ENCODE results near the gene IL21. TPM values are rescaled to one million over a fixed set of nuclear protein-coding genes. Genes with fewer than 3 reads are reported as not detected.

The IL21 gene
- total and polyA plus RNA-seq, 2 of the 13 experiments (the other 11 are each of a cell fraction or from before 2014, with no cell fraction given), result not detected

DNA sequence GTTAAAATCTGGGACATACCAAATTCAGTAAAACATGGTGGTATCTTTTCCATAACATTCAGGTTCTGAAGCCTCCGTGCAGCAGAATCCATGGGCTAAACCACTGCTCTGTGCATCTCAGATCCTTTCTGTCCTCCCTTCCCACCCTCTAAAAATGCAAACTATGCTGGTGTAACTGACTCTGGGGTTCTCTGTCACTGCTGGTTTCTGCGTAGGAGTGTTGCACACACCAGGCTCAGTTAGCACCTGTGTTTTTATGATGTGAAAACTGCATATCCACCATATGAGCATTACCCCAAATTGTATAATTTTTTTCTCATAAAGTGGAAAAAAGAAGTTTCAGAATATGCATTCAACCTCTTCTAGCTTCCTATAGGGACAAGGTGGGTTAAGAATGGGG is 22.4 kb upstream of the IL21 start:
- no peak for FAIRE-seq
- Histone ChIP-seq H3K79me2 (ENCODE audit: insufficient read depth, low read length) (no peaks in the 10 kb centered on the region), H3K9me3 (ENCODE audit: low read length) (no peaks in the 10 kb centered on the region), H2AFZ (ENCODE audit: low read length) (no peak overlapping the region), H3K9ac (ENCODE audit: insufficient read depth, low read depth, low read length) (no peak overlapping the region), H3K27me3 (ENCODE audit: control insufficient read depth in 1 of 2, insufficient read depth in 2 of 2, low read length in 2 of 2) (no peaks in the 10 kb centered on the region; a peak in 1 of 5 replicates), H4K20me1 (ENCODE audit: insufficient read depth, low read length) (no peaks in the 10 kb centered on the region), H3K4me1 (ENCODE audit: insufficient read depth, low read length) (no peaks in the 10 kb centered on the region), H3K4me3 (replicated peaks in 1 of 3; ENCODE audit: insufficient read depth in 1 of 3, low read depth in 2 of 3, low read length in 3 of 3) (no peak overlapping the region), H3K27ac (ENCODE audit: extremely low read length, insufficient read depth, low read length) (no peak overlapping the region), H3K36me3 (replicated peaks in 1 of 2; ENCODE audit: control insufficient read depth in 1 of 2, insufficient read depth in 2 of 2, low read length in 2 of 2) (no peaks in the 10 kb centered on the region), H3K4me2 (ENCODE audit: low read depth, low read length) (no peak overlapping the region)
- POLR2A ChIA-PET, result no interaction called here
- DNase-seq (ENCODE audit: low spot score), result no peak
- no peak for TF ChIP-seq RBFOX2 (IDR thresholded peaks at IDR 0.05; ENCODE audit: low read depth, low read length)
- no peak for TF ChIP-seq ZNF761 (CRISPR knock-in tag; conservative IDR thresholded peaks at IDR 0.05)
- TF ChIP-seq HNF4A (CRISPR knock-in tag; IDR thresholded peaks at IDR 0.05), result no peak
- TF ChIP-seq, protein P1, sequence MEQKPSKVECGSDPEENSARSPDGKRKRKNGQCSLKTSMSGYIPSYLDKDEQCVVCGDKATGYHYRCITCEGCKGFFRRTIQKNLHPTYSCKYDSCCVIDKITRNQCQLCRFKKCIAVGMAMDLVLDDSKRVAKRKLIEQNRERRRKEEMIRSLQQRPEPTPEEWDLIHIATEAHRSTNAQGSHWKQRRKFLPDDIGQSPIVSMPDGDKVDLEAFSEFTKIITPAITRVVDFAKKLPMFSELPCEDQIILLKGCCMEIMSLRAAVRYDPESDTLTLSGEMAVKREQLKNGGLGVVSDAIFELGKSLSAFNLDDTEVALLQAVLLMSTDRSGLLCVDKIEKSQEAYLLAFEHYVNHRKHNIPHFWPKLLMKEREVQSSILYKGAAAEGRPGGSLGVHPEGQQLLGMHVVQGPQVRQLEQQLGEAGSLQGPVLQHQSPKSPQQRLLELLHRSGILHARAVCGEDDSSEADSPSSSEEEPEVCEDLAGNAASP (CRISPR knock-in tag; IDR thresholded peaks at IDR 0.05; ENCODE audit: borderline replicate concordance), result no peak
- no peak for TF ChIP-seq ZNF441 (CRISPR knock-in tag; IDR thresholded peaks at IDR 0.05; ENCODE audit: borderline replicate concordance)
- TF ChIP-seq, protein P2, sequence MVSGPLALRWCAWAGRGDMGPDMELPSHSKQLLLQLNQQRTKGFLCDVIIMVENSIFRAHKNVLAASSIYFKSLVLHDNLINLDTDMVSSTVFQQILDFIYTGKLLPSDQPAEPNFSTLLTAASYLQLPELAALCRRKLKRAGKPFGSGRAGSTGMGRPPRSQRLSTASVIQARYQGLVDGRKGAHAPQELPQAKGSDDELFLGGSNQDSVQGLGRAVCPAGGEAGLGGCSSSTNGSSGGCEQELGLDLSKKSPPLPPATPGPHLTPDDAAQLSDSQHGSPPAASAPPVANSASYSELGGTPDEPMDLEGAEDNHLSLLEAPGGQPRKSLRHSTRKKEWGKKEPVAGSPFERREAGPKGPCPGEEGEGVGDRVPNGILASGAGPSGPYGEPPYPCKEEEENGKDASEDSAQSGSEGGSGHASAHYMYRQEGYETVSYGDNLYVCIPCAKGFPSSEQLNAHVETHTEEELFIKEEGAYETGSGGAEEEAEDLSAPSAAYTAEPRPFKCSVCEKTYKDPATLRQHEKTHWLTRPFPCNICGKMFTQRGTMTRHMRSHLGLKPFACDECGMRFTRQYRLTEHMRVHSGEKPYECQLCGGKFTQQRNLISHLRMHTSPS (CRISPR knock-in tag; IDR thresholded peaks at IDR 0.05; ENCODE audit: low read depth), result no peak
- no peak for TF ChIP-seq NCOA2 (CRISPR knock-in tag; IDR thresholded peaks at IDR 0.05)
- no peak for TF ChIP-seq TRIM24 (CRISPR knock-in tag; IDR thresholded peaks at IDR 0.05)
- no peak for TF ChIP-seq NONO (IDR thresholded peaks at IDR 0.05)
- TF ChIP-seq NONO (CRISPR knock-in tag; conservative IDR thresholded peaks at IDR 0.05), result no peak
- TF ChIP-seq NKX3-1 (CRISPR knock-in tag; IDR thresholded peaks at IDR 0.05), result no peak
- TF ChIP-seq ZC3H13 (CRISPR knock-in tag; IDR thresholded peaks at IDR 0.05), result no peak
- no peak for TF ChIP-seq PRMT3 (CRISPR knock-in tag; IDR thresholded peaks at IDR 0.05; ENCODE audit: borderline replicate concordance, low read depth)
- TF ChIP-seq, protein P3, sequence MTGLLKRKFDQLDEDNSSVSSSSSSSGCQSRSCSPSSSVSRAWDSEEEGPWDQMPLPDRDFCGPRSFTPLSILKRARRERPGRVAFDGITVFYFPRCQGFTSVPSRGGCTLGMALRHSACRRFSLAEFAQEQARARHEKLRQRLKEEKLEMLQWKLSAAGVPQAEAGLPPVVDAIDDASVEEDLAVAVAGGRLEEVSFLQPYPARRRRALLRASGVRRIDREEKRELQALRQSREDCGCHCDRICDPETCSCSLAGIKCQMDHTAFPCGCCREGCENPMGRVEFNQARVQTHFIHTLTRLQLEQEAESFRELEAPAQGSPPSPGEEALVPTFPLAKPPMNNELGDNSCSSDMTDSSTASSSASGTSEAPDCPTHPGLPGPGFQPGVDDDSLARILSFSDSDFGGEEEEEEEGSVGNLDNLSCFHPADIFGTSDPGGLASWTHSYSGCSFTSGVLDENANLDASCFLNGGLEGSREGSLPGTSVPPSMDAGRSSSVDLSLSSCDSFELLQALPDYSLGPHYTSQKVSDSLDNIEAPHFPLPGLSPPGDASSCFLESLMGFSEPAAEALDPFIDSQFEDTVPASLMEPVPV (CRISPR knock-in tag; IDR thresholded peaks at IDR 0.05), result no peak
- TF ChIP-seq JDP2 (CRISPR knock-in tag; IDR thresholded peaks at IDR 0.05; ENCODE audit: borderline replicate concordance), result no peak
- no peak for TF ChIP-seq HDAC1 (CRISPR knock-in tag; IDR thresholded peaks at IDR 0.05)
- CTCF ChIA-PET (ENCODE audit: low intra/inter-chr PET ratio, low total read pairs), result no interaction called here
- in situ Hi-C loops (cut with HindIII; ENCODE audit: extremely low pct_ligation_motif_present, low pct_unique_long_range_greater_than_20kb) (no loop called here), intact Hi-C loops (cut with micrococcal nuclease; ENCODE audit: unreplicated experiment) (no loop called here)
- 25% methylated on average over 2 of the region's 2 CpGs for WGBS (ENCODE audit: low lambda C conversion rate)
- BruUV-seq (replicated peaks), result no TSS peak
- ATAC-seq, result no peak
